ENCODE data around the gene LCP1. TPM values are rescaled to one million over a fixed set of nuclear protein-coding genes. Genes with fewer than 3 reads are reported as not detected.

LCP1 gene
- total and polyA plus RNA-seq, 2 of the 13 experiments (the other 11 are each of a cell fraction or from before 2014, with no cell fraction given), result 1.6 TPM

DNA sequence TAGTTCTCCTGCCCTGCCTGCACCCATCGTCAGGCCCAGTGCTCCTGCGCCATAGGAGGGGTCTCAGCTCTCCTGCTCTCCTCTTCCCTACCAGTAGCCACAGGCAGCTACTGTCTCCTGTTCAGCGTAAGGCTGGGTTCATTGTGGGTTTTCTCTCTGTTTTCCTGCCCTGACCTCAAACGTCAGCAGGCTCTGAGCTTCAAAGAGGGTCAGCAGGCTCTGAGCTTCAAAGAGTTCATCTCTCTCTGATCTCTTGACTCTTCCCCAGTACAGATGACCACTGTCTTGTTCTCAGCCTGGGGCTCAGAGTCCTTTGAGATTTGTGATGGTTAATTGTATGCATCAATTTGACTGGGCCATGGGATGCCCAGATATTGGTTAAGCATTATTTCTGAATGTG is 72.5 kb downstream of the LCP1 start (continued):
- TF ChIP-seq TGIF2 (CRISPR knock-in tag; IDR thresholded peaks at IDR 0.05) (0 out of 2 replicates have a peak, but pooled peaks have one; percentile 19), PAWR (CRISPR knock-in tag; IDR thresholded peaks at IDR 0.05; ENCODE audit: borderline replicate concordance) (no peak), PHF20 (CRISPR knock-in tag; IDR thresholded peaks at IDR 0.05) (peak; percentile 20; the same call in 1 of the 2 replicates), ZNF333 (CRISPR knock-in tag; IDR thresholded peaks at IDR 0.05; ENCODE audit: borderline replicate concordance) (no peak), LBX2 (CRISPR knock-in tag; IDR thresholded peaks at IDR 0.05; ENCODE audit: borderline replicate concordance) (no peak), AHDC1 (CRISPR knock-in tag; IDR thresholded peaks at IDR 0.05; ENCODE audit: borderline replicate concordance) (peak; percentile 87; the same call in 1 of the 2 replicates), HINFP (CRISPR knock-in tag; IDR thresholded peaks at IDR 0.05; ENCODE audit: low read depth) (peak; percentile 64; the same call in 1 of the 2 replicates), FOXK1 (CRISPR knock-in tag; IDR thresholded peaks at IDR 0.05; ENCODE audit: borderline replicate concordance, low read depth) (no peak; the same call in 1 of the 2 replicates), DNMT1 (CRISPR knock-in tag; IDR thresholded peaks at IDR 0.05) (no peak), ZNF691 (CRISPR knock-in tag; IDR thresholded peaks at IDR 0.05; ENCODE audit: borderline replicate concordance, low read depth) (peak; percentile 90), HMG20A (CRISPR knock-in tag; IDR thresholded peaks at IDR 0.05; ENCODE audit: borderline replicate concordance) (peak; percentile 94), ZBTB2 (CRISPR knock-in tag; IDR thresholded peaks at IDR 0.05; ENCODE audit: low read depth) (no peak), ZNF207 (IDR thresholded peaks at IDR 0.05; ENCODE audit: borderline replicate concordance) (no peak), NFIC (IDR thresholded peaks at IDR 0.05; ENCODE audit: low read length) (peak; percentile 83), ZSCAN21 (CRISPR knock-in tag; IDR thresholded peaks at IDR 0.05; ENCODE audit: borderline replicate concordance) (no peak), HMG20B (CRISPR knock-in tag; conservative IDR thresholded peaks at IDR 0.05) (no peak), ZNF557 (CRISPR knock-in tag; IDR thresholded peaks at IDR 0.05) (no peak; the same call in 1 of the 2 replicates)
- TF ChIP-seq, protein P1, sequence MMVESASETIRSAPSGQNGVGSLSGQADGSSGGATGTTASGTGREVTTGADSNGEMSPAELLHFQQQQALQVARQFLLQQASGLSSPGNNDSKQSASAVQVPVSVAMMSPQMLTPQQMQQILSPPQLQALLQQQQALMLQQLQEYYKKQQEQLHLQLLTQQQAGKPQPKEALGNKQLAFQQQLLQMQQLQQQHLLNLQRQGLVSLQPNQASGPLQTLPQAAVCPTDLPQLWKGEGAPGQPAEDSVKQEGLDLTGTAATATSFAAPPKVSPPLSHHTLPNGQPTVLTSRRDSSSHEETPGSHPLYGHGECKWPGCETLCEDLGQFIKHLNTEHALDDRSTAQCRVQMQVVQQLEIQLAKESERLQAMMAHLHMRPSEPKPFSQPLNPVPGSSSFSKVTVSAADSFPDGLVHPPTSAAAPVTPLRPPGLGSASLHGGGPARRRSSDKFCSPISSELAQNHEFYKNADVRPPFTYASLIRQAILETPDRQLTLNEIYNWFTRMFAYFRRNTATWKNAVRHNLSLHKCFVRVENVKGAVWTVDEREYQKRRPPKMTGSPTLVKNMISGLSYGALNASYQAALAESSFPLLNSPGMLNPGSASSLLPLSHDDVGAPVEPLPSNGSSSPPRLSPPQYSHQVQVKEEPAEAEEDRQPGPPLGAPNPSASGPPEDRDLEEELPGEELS (CRISPR knock-in tag; IDR thresholded peaks at IDR 0.05), result peak; percentile 85
